ENCODE results near the gene PSMB10. TPM values are rescaled to one million over a fixed set of nuclear protein-coding genes. Genes with fewer than 3 reads are reported as not detected.

Gene PSMB10
- total RNA-seq, 1 donor from 2014 or later: 1.2 TPM

GRCh38 chr16:67931712-67932461, 4.8 kb downstream of the PSMB10 start, which contains the start of gene CTRL:
TSS of gene CTRL (minus strand) at chr16:67931862. CDS start at chr16:67931852, 10 bp downstream.
- H3K36me3 Mint-ChIP-seq: peaks cover 5% of the 10 kb centered on the region
- H3K9ac ChIP-seq: no peak within 1 kb of the TSS
- H3K4me1 ChIP-seq: peaks cover 8% of the 10 kb centered on the region
- DNase-seq (ENCODE audit: low spot score): no peak
- H3K36me3 ChIP-seq: no peaks in the 10 kb centered on the region
- H2AFZ ChIP-seq (replicated peaks): no peak within 1 kb of the TSS
- H3K4me1 Mint-ChIP-seq: peaks cover 15% of the 10 kb centered on the region
- H3F3A ChIP-seq (ENCODE audit: low read depth): peaks cover 8% of the 10 kb centered on the region
- H3K27ac ChIP-seq: no peak within 1 kb of the TSS
- no peak within 1 kb of the TSS for H3K4me3 Mint-ChIP-seq
- peaks cover 25% of the 10 kb centered on the region for H4K20me1 ChIP-seq (ENCODE audit: low read depth)
- H3K27me3 ChIP-seq: no peaks in the 10 kb centered on the region
- H3K4me3 ChIP-seq: no peak within 1 kb of the TSS
- TF ChIP-seq CTCF (IDR thresholded peaks at IDR 0.05) (no peak), EZH2 (IDR thresholded peaks at IDR 0.05) (no peak), EZH2phosphoT487 (IDR thresholded peaks at IDR 0.05) (no peak)
- no peaks in the 10 kb centered on the region for H3K9me3 Mint-ChIP-seq
- peaks cover 10% of the 10 kb centered on the region for H3K27me3 Mint-ChIP-seq (ENCODE audit: insufficient read depth, low read depth)
- H3K79me2 ChIP-seq (ENCODE audit: low read depth): peaks cover 8% of the 10 kb centered on the region
- no peak within 1 kb of the TSS for H3K4me2 ChIP-seq
- H3K27ac Mint-ChIP-seq: no peak within 1 kb of the TSS
- no peaks in the 10 kb centered on the region for H3K9me3 ChIP-seq (ENCODE audit: low read depth)

DNA sequence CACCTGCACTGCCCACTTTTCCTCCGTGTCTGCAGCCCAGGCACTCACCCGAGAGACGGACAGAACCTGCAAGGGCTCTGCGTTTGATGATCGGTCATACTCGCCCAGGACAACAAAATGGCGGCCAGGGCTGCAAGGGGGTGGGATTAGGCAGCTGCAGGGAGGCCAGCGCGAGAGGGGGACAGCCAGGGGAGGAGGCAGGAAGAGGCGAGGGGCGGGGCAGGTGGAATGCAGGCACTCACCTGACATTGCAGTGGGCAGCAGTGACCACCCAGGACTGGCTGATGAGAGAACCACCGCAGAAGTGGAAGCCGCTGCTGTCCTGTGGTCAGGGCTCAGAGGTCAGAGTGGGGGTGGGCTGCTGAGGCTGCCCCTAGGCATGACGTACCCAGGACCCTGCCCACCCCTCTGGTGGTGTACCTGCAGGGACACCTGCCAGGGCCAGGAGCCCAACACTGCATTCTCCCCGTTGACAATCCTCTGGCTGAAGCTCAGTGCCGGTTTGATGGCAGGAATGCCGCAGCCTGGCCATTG, 5.9 kb downstream of the PSMB10 start:
- Histone ChIP-seq H3K4me1 (peaks cover 6% of the 10 kb centered on the region), H3K9ac (no peak overlapping the region), H2AFZ (replicated peaks) (no peak overlapping the region), H3K36me3 (no peaks in the 10 kb centered on the region), H4K20me1 (ENCODE audit: low read depth) (peaks cover 34% of the 10 kb centered on the region), H3K4me2 (no peak overlapping the region), H3K4me3 (no peak overlapping the region), H3K27me3 (no peaks in the 10 kb centered on the region), H3K27ac (no peak overlapping the region), H3K79me2 (ENCODE audit: low read depth) (no peaks in the 10 kb centered on the region), H3K9me3 (ENCODE audit: low read depth) (no peaks in the 10 kb centered on the region), H3F3A (ENCODE audit: low read depth) (peaks cover 8% of the 10 kb centered on the region)
- peaks cover 13% of the 10 kb centered on the region for H3K4me1 Mint-ChIP-seq
- H3K4me3 Mint-ChIP-seq: no peak overlapping the region
- no peak overlapping the region for H3K27ac Mint-ChIP-seq
- H3K36me3 Mint-ChIP-seq: peaks cover 5% of the 10 kb centered on the region
- no peaks in the 10 kb centered on the region for H3K9me3 Mint-ChIP-seq
- DNase-seq (ENCODE audit: low spot score): no peak
- TF ChIP-seq EZH2phosphoT487 (IDR thresholded peaks at IDR 0.05): no peak
- TF ChIP-seq CTCF (IDR thresholded peaks at IDR 0.05): no peak
- TF ChIP-seq EZH2 (IDR thresholded peaks at IDR 0.05): no peak
- peaks cover 10% of the 10 kb centered on the region for H3K27me3 Mint-ChIP-seq (ENCODE audit: insufficient read depth, low read depth)

DNA sequence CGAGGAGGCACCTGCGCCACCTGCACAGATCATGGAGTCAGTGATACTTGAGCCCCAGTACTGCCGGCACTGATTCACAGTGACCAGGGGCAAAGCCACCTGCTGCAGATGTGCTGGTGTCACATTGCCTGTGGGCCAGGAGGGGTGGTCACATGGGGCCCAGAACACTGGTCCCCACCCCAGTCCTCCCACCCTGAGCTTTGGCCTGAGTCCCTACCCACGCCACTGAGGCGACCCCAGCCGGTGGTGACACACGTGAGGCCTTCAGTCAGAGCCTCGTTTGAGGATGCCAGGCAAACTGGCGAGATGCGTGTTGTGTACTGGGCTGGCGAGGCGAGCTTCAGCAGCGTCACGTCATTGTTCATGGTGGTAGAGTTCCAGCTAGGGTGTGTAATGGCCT, 6.5 kb downstream of the PSMB10 start:
- H3K9me3 ChIP-seq (ENCODE audit: low read depth): no peaks in the 10 kb centered on the region
- no peak overlapping the region for H3K4me2 ChIP-seq
- no peak overlapping the region for H3K27ac ChIP-seq
- no peaks in the 10 kb centered on the region for H3K36me3 ChIP-seq
- Mint-ChIP-seq H3K4me3 (no peak overlapping the region), H3K27me3 (ENCODE audit: insufficient read depth, low read depth) (peaks cover 10% of the 10 kb centered on the region), H3K27ac (no peak overlapping the region), H3K36me3 (peaks cover 5% of the 10 kb centered on the region), H3K9me3 (no peaks in the 10 kb centered on the region), H3K4me1 (peaks cover 11% of the 10 kb centered on the region)
- no peak overlapping the region for H3K9ac ChIP-seq
- H3K27me3 ChIP-seq: no peaks in the 10 kb centered on the region
- TF ChIP-seq EZH2 (IDR thresholded peaks at IDR 0.05): no peak
- TF ChIP-seq EZH2phosphoT487 (IDR thresholded peaks at IDR 0.05): no peak
- no peak for TF ChIP-seq CTCF (IDR thresholded peaks at IDR 0.05)
- peaks cover 7% of the 10 kb centered on the region for H3F3A ChIP-seq (ENCODE audit: low read depth)
- H3K79me2 ChIP-seq (ENCODE audit: low read depth): no peaks in the 10 kb centered on the region
- no peak overlapping the region for H2AFZ ChIP-seq (replicated peaks)
- peaks cover 5% of the 10 kb centered on the region for H3K4me1 ChIP-seq
- DNase-seq (ENCODE audit: low spot score): no peak
- no peak overlapping the region for H3K4me3 ChIP-seq
- H4K20me1 ChIP-seq (ENCODE audit: low read depth): peaks cover 36% of the 10 kb centered on the region
